ENCODE data around the gene LRTM1. TPM values are rescaled to one million over a fixed set of nuclear protein-coding genes. Genes with fewer than 3 reads are reported as not detected.

The LRTM1 gene
- polyA plus RNA-seq, 3 donors: not detected

GRCh38 chr3:54917174-54917573, 10.7 kb downstream of the LRTM1 start:
- H3K36me3 ChIP-seq (replicated peaks in 1 of 2; ENCODE audit: control insufficient read depth in 1 of 2, insufficient read depth in 2 of 2, low read length in 2 of 2): no peaks in the 10 kb centered on the region
- H3K9me3 Mint-ChIP-seq: peaks cover 2 to 11% (median 5%) of the 10 kb centered on the region in 7 donors
- no peaks in the 10 kb centered on the region for H4K20me1 ChIP-seq (ENCODE audit: insufficient read depth, low read length)
- H3K27ac ChIP-seq (ENCODE audit: low read depth in 1 of 2, low read length in 2 of 2): no peak overlapping the region
- no peak for TF ChIP-seq CTCF (IDR thresholded peaks at IDR 0.05)
- no peaks in the 10 kb centered on the region for H3K27me3 ChIP-seq (ENCODE audit: control insufficient read depth in 2 of 2, insufficient read depth in 2 of 2, low read length in 2 of 2)
- H3K4me1 ChIP-seq (ENCODE audit: control insufficient read depth in 1 of 2, insufficient read depth in 2 of 2, low read length in 2 of 2): no peaks in the 10 kb centered on the region
- no peak overlapping the region for H3K4me3 Mint-ChIP-seq
- no peak overlapping the region for H3K9ac ChIP-seq (ENCODE audit: insufficient read depth, low read length, poor library complexity, severe bottlenecking)
- H2AFZ ChIP-seq (ENCODE audit: insufficient read depth, low read depth, low read length, poor library complexity, severe bottlenecking): no peak overlapping the region
- no peaks in the 10 kb centered on the region for H3K36me3 Mint-ChIP-seq
- H3K79me2 ChIP-seq (ENCODE audit: insufficient read depth, low read length): no peaks in the 10 kb centered on the region
- no peak for DNase-seq
- H3K4me1 Mint-ChIP-seq: no peaks in the 10 kb centered on the region
- H3K9me3 ChIP-seq (replicated peaks in 1 of 2; ENCODE audit: control insufficient read depth in 1 of 2, insufficient read depth in 1 of 2, low read length in 2 of 2): no peaks in the 10 kb centered on the region
- WGBS (ENCODE audit: insufficient coverage): no CpG with 5 or more reads among the region's 2 CpGs
- intact Hi-C loops (cut with micrococcal nuclease): no loop called here
- H3K4me3 ChIP-seq (replicated peaks in 1 of 3; ENCODE audit: low read depth in 2 of 3, low read length in 3 of 3): no peak overlapping the region
- H3K27me3 Mint-ChIP-seq (ENCODE audit: low read depth in 3 of 3): peaks cover 0 to 2% (median 0%) of the 10 kb centered on the region in 3 donors
- no peak overlapping the region for H3K4me2 ChIP-seq (replicated peaks; ENCODE audit: extremely low read depth, low read length, poor library complexity, severe bottlenecking)
- H3K27ac Mint-ChIP-seq: no peak overlapping the region

- H3K4me3 Mint-ChIP-seq: no peak overlapping the region
- no peak overlapping the region for H3K27ac ChIP-seq (ENCODE audit: low read depth in 1 of 2, low read length in 2 of 2)
Measured at GRCh38 chr3:54916732-54917131, 11.1 kb downstream of the LRTM1 start.

More at GRCh38 chr3:54916732-54917131, 11.1 kb downstream of the LRTM1 start:
- no peak for TF ChIP-seq CTCF (IDR thresholded peaks at IDR 0.05)
- intact Hi-C loops (cut with micrococcal nuclease): no loop called here
- H3K4me1 Mint-ChIP-seq: no peaks in the 10 kb centered on the region
- Histone ChIP-seq H4K20me1 (ENCODE audit: insufficient read depth, low read length) (no peaks in the 10 kb centered on the region), H3K9ac (ENCODE audit: insufficient read depth, low read length, poor library complexity, severe bottlenecking) (no peak overlapping the region), H2AFZ (ENCODE audit: insufficient read depth, low read depth, low read length, poor library complexity, severe bottlenecking) (no peak overlapping the region), H3K79me2 (ENCODE audit: insufficient read depth, low read length) (no peaks in the 10 kb centered on the region), H3K4me3 (replicated peaks in 1 of 3; ENCODE audit: low read depth in 2 of 3, low read length in 3 of 3) (no peak overlapping the region), H3K4me2 (replicated peaks; ENCODE audit: extremely low read depth, low read length, poor library complexity, severe bottlenecking) (no peak overlapping the region), H3K36me3 (replicated peaks in 1 of 2; ENCODE audit: control insufficient read depth in 1 of 2, insufficient read depth in 2 of 2, low read length in 2 of 2) (no peaks in the 10 kb centered on the region), H3K9me3 (replicated peaks in 1 of 2; ENCODE audit: control insufficient read depth in 1 of 2, insufficient read depth in 1 of 2, low read length in 2 of 2) (peaks cover 0 to 2% of the 10 kb centered on the region in 2 donors), H3K4me1 (ENCODE audit: control insufficient read depth in 1 of 2, insufficient read depth in 2 of 2, low read length in 2 of 2) (no peaks in the 10 kb centered on the region), H3K27me3 (ENCODE audit: control insufficient read depth in 2 of 2, insufficient read depth in 2 of 2, low read length in 2 of 2) (no peaks in the 10 kb centered on the region)
- no peak for DNase-seq
- H3K36me3 Mint-ChIP-seq: no peaks in the 10 kb centered on the region
- no peak overlapping the region for H3K27ac Mint-ChIP-seq
- peaks cover 2 to 11% (median 5%) of the 10 kb centered on the region in 7 donors for H3K9me3 Mint-ChIP-seq
- H3K27me3 Mint-ChIP-seq (ENCODE audit: low read depth in 3 of 3): peaks cover 0 to 2% (median 0%) of the 10 kb centered on the region in 3 donors

Measured in CD14-positive monocyte (primary cell).